Pancreas (tissue), 10 donors: ENCODE results near the gene RAB41. TPM values are rescaled to one million over a fixed set of nuclear protein-coding genes. Genes with fewer than 3 reads are reported as not detected.
"Not testable (repeated sequence)": the region's sequence is repeated elsewhere in the genome, so short reads cannot be mapped to it uniquely, and the experiment has no call there.

Source experiments
- ATAC-seq, 4 donors: fragments of 200-7000 bp; cut with Tn5 transposase; one replicate each; pipeline versions ENCODE4 v1.8.0 to v1.9.1; 2020; ENCODE audit warnings: mild to moderate bottlenecking in 4 of 4, moderate library complexity in 4 of 4
- DNase-seq, 6 donors: peaks; one replicate each; pipeline ENCODE4 v3.0.0-alpha.2; 2020
- FAIRE-seq: peaks from 2 replicates; lab custom pipeline; 2012; peaks lifted over from hg19 to GRCh38; lab: Jason Lieb, UNC
- H3K27ac ChIP-seq, 4 donors: fragments of 200-600 bp; sonication (generic); 1 replicate in 3 of 4; 2 replicates in 1 of 4; pipeline versions ENCODE4 v1.5.0 to v1.8.0; 2020
- H3K27me3 ChIP-seq, 4 donors: fragments of 200-600 bp; one replicate each; pipeline ENCODE4 v1.8.0; 2021
- H3K36me3 ChIP-seq, 3 donors: fragments of 200-600 bp; sonication (generic) in 1 of 3; one replicate each; pipeline versions ENCODE4 v1.5.0 to v1.8.0; 2020 to 2021
- H3K4me1 ChIP-seq, 3 donors: fragments of 200-600 bp; one replicate each; pipeline ENCODE4 v1.8.0; 2021
- H3K4me3 ChIP-seq, 4 donors: fragments of 200-600 bp; sonication (generic) in 2 of 4; one replicate each; pipeline versions ENCODE4 v1.5.0 to v1.8.0; 2020 to 2021
- H3K9me3 ChIP-seq, 4 donors: fragments of 200-600 bp; one replicate each; pipeline ENCODE4 v1.8.0; 2021
- CTCF ChIP-seq, 4 donors: fragments of 200-600 bp; sonication (generic) in 3 of 4; IDR thresholded peaks; one replicate each; pipeline versions ENCODE4 v1.5.0 to v1.8.0; 2021; ENCODE audit warnings: antibody characterized with exemption in 4 of 4
- WGBS, 2 donors: extraction: QIAGEN DNeasy Blood & Tissue Kit; methylation state at CpG; one replicate each; pipeline ENCODE4 v1.1.7; 2013; 5-methylcytosine and 5-hydroxymethylcytosine counted together
- intact Hi-C, 3 donors: fragments of 100-400 bp; cut with DNase I; formaldehyde crosslinking; loops; one replicate each; pipeline versions ENCODE4 v1.11.1 to v1.14.2; 2022
- polyA plus RNA-seq, 2 donors: library from polyadenylated mRNA; stranded (reverse); fragments of 200-250 nt; gene quantifications; one replicate each; pipeline ENCODE4 v1.2.3, GENCODE V29; 2013
- total RNA-seq, 6 donors: library from RNA; stranded (reverse); fragmentation: NEBNext Ultra II Directional in 4 of 6; extraction: Animal tissue kit (Norgen Biotek cat#: 25700) in 4 of 6; gene quantifications; one replicate each; pipeline versions ENCODE4 v1.2.1 to v1.2.4, GENCODE V29; 2021 to 2023
- donor health status: healthy with polysubstance abuse.
- donor health status: DM: no; HTN: no; CAD: no; lungs with moderate emphysema.
- donor health status: DM: no; HTN: no; CAD: no.
- donor health status: control.
- donor health status: control.
- donor health status: Bipolar disorder and iron deficiency.
- donor health status: DM: yes; HTN: yes; CAD: no.
- donor health status: DM: no; HTN: no; CAD: no.
- donor health status: DM: no; HTN: no; CAD: no.
- donor health status: DM: yes; HTN: yes; CAD: no.

RAB41 gene
- total and polyA plus RNA-seq, 8 donors, result not detected

GRCh38 chrX:70262952-70263567 is 18.9 kb upstream of the RAB41 start:
- peak in 1 of 6 donors; percentile 30 for DNase-seq
- no peaks in the 10 kb centered on the region for H3K4me1 ChIP-seq
- ATAC-seq, result peak in 3 of 4 donors; percentile 61 to 64 (median 63)
- no peaks in the 10 kb centered on the region for H3K9me3 ChIP-seq
- H3K27ac ChIP-seq, result no peak overlapping the region
- H3K27me3 ChIP-seq, result peaks cover 0 to 3% (median 0%) of the 10 kb centered on the region in 4 donors
- intact Hi-C loops, result no loop called here
- H3K36me3 ChIP-seq, result no peaks in the 10 kb centered on the region
- WGBS, 2 donors, result 21 to 37% methylated on average over 7 of the region's 7 CpGs
- peak in 2 of 4 donors; percentile 6 to 8 for TF ChIP-seq CTCF (IDR thresholded peaks at IDR 0.05)
- H3K4me3 ChIP-seq, result no peak overlapping the region
- FAIRE-seq, result no peak

GRCh38 chrX:70264784-70265183 is 17.2 kb upstream of the RAB41 start:
- TF ChIP-seq CTCF (IDR thresholded peaks at IDR 0.05), result no peak
- FAIRE-seq, result no peak
- intact Hi-C loops, result no loop called here

GRCh38 chrX:70268034-70268433 is 13.9 kb upstream of the RAB41 start, which contains the start of gene ARR3:
Gene ARR3, plus strand, starts transcription at chrX:70268334. Its CDS starts 1,052 bp downstream, at chrX:70269386.
- FAIRE-seq (no peak), ATAC-seq (no peak), DNase-seq (no peak)
- H3K4me3 ChIP-seq, result no peak within 1 kb of the TSS
- H3K9me3 ChIP-seq, result no peaks in the 10 kb centered on the region
- H3K27me3 ChIP-seq, result no peaks in the 10 kb centered on the region
- H3K36me3 ChIP-seq, result no peaks in the 10 kb centered on the region
- H3K4me1 ChIP-seq, result no peaks in the 10 kb centered on the region
- H3K27ac ChIP-seq, result no peak within 1 kb of the TSS
- intact Hi-C loops, result no loop called here
- TF ChIP-seq CTCF (IDR thresholded peaks at IDR 0.05), result no peak

More at GRCh38 chrX:70264784-70265183, 17.2 kb upstream of the RAB41 start:
- 57 to 58% methylated on average over 3 of the region's 3 CpGs for WGBS, 2 donors
- H3K36me3 ChIP-seq, result no peaks in the 10 kb centered on the region
- no peaks in the 10 kb centered on the region for H3K4me1 ChIP-seq
- H3K4me3 ChIP-seq, result no peak overlapping the region
- H3K9me3 ChIP-seq, result no peaks in the 10 kb centered on the region
- H3K27me3 ChIP-seq, result peaks cover 0 to 3% (median 0%) of the 10 kb centered on the region in 4 donors
- no peak for DNase-seq
- H3K27ac ChIP-seq, result no peak overlapping the region
- no peak for ATAC-seq

GRCh38 chrX:70274029-70274428 is 7.9 kb upstream of the RAB41 start:
- FAIRE-seq, intact Hi-C loops, H3K36me3 ChIP-seq, DNase-seq, H3K4me3 ChIP-seq, H3K27me3 ChIP-seq, H3K9me3 ChIP-seq, ATAC-seq, H3K4me1 ChIP-seq, H3K27ac ChIP-seq: not testable (repeated sequence)
- 75 to 80% methylated on average over 7 of the region's 7 CpGs for WGBS, 2 donors

GRCh38 chrX:70279081-70279480 is 2.9 kb upstream of the RAB41 start:
- TF ChIP-seq CTCF (IDR thresholded peaks at IDR 0.05), result no peak

More at GRCh38 chrX:70279081-70279480, 2.9 kb upstream of the RAB41 start:
- DNase-seq, result no peak
- no peak for ATAC-seq
- intact Hi-C loops, result no loop called here
- Histone ChIP-seq H3K27me3 (peaks cover 0 to 4% (median 0%) of the 10 kb centered on the region in 4 donors), H3K9me3 (no peaks in the 10 kb centered on the region), H3K4me1 (no peaks in the 10 kb centered on the region), H3K4me3 (no peak overlapping the region), H3K27ac (no peak overlapping the region), H3K36me3 (no peaks in the 10 kb centered on the region)
- no peak for FAIRE-seq
- WGBS, 2 donors, result 79 to 87% methylated on average over 3 of the region's 3 CpGs
